GM12872 (cell line): Measurements from ENCODE around the gene PRDX5.

ENCODE experiments used
- CTCF ChIP-seq: IDR thresholded peaks from 3 replicates; pipeline ENCODE4 v1.5.1; 2011; ENCODE audit warnings: low read depth, mild to moderate bottlenecking, low read length, moderate library complexity; ENCODE audit not compliant: insufficient read depth

PRDX5 gene

GRCh38 chr11:64317961-64318765 is at the start of gene PRDX5:
PRDX5 (plus strand) TSS chr11:64318121; CDS start chr11:64318216, 95 bp downstream.
- peak; percentile 47 for TF ChIP-seq CTCF

GRCh38 chr11:64268893-64269539 is 48.9 kb upstream of the PRDX5 start:
- no peak for TF ChIP-seq CTCF

- no peak for TF ChIP-seq CTCF
Measured at GRCh38 chr11:64269540-64270220, 48.2 kb upstream of the PRDX5 start.

- no peak for TF ChIP-seq CTCF
Measured at GRCh38 chr11:64275031-64275800, 42.7 kb upstream of the PRDX5 start.

- no peak for TF ChIP-seq CTCF
Measured at GRCh38 chr11:64275841-64276240, 42.1 kb upstream of the PRDX5 start.

- TF ChIP-seq CTCF = no peak
Measured at GRCh38 chr11:64276653-64277431, 41.1 kb upstream of the PRDX5 start.
